GM12891 (cell line): ENCODE data around the gene DIS3L2.
"Not testable (repeated sequence)": the region's sequence is repeated elsewhere in the genome, so short reads cannot be mapped to it uniquely, and the experiment has no call there.

ENCODE experiments used
- DNase-seq: peaks from one replicate; pipeline ENCODE4 v3.0.0; 2011; ENCODE audit warnings: low spot score; ENCODE audit not compliant: insufficient read length
- FAIRE-seq: peaks from 2 replicates; lab custom pipeline; 2011; peaks lifted over from hg19 to GRCh38; lab: Jason Lieb, UNC
- PAX5 ChIP-seq: IDR thresholded peaks from 2 replicates; pipeline ENCODE4 v1.6.1; 2011; ENCODE audit warnings: low read length, moderate library complexity, mild to moderate bottlenecking; ENCODE audit not compliant: insufficient read depth, severe bottlenecking
- POLR2A ChIP-seq: IDR thresholded peaks from 2 replicates; pipeline ENCODE4 v1.6.1; 2011; ENCODE audit warnings: low read depth, low read length, control low read depth
- POLR2AphosphoS5 ChIP-seq: IDR thresholded peaks from 2 replicates; pipeline ENCODE4 v1.6.1; 2011; ENCODE audit warnings: low read depth, low read length, control low read depth
- POU2F2 ChIP-seq: IDR thresholded peaks from 2 replicates; pipeline ENCODE4 v1.6.1; 2011; ENCODE audit warnings: low read depth, mild to moderate bottlenecking, control low read depth, low read length, moderate library complexity
- SPI1 ChIP-seq: IDR thresholded peaks from 2 replicates; pipeline ENCODE4 v1.6.1; 2011; ENCODE audit warnings: low read depth, low read length, control low read depth
- TAF1 ChIP-seq: IDR thresholded peaks from 2 replicates; pipeline ENCODE4 v1.6.1; 2011; ENCODE audit warnings: low read depth, low read length, control low read depth

Gene DIS3L2

DNA sequence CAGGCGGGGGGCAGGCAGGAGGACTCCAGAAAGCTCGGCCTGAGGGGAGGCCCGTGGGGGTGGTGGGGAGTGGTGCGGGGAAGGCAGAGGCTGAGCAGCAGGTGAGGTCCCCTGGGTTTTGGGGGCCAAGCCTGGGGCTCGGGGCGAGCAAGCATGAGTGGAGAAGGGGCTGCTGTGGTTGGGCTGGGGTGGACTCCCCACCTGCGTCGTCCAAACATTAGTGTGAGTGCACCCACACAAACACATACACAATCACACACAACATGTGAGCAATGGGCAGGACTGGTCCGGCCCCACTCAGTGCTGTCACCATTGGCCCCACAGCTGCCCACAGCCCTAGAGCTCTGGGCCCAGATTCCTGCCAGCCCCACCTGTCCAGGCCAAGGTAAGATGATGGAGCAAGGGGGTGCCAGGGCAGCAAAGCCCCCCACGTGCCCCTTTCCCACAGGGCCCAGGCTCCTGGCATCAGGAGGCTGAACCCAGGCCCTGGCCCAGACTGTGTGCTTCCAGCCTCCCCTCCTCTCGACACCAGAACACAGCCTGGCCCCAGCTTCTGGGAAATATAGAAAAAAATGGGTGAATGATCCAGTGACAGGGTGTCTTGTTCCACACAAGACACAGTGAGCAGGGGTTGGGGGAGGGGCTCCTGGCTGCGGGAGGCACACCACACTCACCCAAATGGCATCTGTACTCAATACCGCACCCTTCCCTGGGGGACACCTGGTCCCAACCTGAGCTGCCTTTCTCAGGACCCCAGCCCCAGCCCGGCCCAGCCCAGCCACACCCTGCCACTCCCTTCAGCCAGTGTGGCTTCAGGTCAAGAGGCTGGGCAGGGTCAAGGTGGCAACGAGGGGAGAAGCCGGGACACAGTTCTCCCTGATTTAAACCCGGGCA is 416.6 kb downstream of the DIS3L2 start:
- FAIRE-seq (no peak), DNase-seq (no peak)
- TF ChIP-seq TAF1 (no peak), POLR2A (no peak), POLR2AphosphoS5 (no peak), SPI1 (no peak), POU2F2 (no peak), PAX5 (no peak)

DNA sequence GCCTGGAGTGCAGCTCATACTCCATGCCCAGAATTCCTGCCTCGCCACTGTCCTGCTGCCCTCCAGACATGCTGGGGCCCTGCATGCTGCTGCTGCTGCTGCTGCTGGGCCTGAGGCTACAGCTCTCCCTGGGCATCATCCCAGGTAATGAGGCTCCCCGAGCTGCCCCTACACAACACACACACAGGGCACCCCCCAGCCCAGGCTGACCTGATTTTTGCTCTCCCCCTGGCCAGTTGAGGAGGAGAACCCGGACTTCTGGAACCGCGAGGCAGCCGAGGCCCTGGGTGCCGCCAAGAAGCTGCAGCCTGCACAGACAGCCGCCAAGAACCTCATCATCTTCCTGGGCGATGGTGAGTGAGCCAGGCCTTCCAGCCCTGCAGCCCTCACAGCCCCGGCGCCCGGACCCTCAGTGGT is 417.2 kb downstream of the DIS3L2 start, which contains the start of gene ALPP:
Gene ALPP (plus strand): TSS at position 17 of the 417 bp plus-strand sequence. CDS start 52 bp downstream, at position 69.
- FAIRE-seq, DNase-seq: not testable (repeated sequence)

DNA sequence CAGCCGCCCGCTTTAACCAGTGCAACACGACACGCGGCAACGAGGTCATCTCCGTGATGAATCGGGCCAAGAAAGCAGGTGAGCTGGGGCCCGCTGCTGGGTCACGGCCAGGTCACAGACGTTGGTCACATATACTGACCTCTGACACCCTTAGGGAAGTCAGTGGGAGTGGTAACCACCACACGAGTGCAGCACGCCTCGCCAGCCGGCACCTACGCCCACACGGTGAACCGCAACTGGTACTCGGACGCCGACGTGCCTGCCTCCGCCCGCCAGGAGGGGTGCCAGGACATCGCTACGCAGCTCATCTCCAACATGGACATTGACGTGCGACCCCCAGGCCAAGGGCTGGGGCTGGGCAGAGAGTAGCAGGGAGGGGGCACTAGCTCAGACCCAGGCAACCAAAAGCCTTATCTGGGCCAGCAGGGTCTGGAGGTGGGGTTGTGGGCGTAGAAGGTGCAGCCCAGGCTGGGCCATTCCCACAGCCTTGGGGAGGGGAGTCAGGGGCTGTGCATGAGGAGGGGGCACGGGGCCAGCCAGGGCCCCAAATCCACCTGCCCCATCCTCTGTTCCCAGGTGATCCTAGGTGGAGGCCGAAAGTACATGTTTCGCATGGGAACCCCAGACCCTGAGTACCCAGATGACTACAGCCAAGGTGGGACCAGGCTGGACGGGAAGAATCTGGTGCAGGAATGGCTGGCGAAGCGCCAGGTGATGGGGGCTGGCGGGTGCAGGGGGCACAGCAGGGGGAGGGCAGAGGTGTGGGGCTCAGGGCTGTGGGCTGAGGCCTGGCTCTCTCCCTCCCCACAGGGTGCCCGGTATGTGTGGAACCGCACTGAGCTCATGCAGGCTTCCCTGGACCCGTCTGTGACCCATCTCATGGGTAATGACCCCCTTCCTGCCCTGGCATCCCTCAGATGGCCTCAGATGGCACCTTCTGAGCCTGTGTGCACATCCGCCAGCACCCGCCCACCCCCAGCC is 418.4 kb downstream of the DIS3L2 start:
- DNase-seq, FAIRE-seq: not testable (repeated sequence)

DNA sequence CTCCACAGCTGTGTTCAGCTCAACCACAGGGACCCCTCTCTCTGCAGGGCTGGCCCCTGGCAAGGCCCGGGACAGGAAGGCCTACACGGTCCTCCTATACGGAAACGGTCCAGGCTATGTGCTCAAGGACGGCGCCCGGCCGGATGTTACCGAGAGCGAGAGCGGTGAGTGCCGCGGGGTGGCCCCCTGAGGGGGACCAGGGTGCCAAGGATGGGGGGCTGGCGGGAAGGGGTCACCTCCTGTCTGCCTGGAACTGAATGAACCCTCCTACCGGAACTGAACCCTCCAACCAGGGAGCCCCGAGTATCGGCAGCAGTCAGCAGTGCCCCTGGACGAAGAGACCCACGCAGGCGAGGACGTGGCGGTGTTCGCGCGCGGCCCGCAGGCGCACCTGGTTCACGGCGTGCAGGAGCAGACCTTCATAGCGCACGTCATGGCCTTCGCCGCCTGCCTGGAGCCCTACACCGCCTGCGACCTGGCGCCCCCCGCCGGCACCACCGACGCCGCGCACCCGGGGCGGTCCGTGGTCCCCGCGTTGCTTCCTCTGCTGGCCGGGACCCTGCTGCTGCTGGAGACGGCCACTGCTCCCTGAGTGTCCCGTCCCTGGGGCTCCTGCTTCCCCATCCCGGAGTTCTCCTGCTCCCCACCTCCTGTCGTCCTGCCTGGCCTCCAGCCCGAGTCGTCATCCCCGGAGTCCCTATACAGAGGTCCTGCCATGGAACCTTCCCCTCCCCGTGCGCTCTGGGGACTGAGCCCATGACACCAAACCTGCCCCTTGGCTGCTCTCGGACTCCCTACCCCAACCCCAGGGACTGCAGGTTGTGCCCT is 419.9 kb downstream of the DIS3L2 start:
- FAIRE-seq: peak; percentile 35
- DNase-seq: not testable (repeated sequence)

DNA sequence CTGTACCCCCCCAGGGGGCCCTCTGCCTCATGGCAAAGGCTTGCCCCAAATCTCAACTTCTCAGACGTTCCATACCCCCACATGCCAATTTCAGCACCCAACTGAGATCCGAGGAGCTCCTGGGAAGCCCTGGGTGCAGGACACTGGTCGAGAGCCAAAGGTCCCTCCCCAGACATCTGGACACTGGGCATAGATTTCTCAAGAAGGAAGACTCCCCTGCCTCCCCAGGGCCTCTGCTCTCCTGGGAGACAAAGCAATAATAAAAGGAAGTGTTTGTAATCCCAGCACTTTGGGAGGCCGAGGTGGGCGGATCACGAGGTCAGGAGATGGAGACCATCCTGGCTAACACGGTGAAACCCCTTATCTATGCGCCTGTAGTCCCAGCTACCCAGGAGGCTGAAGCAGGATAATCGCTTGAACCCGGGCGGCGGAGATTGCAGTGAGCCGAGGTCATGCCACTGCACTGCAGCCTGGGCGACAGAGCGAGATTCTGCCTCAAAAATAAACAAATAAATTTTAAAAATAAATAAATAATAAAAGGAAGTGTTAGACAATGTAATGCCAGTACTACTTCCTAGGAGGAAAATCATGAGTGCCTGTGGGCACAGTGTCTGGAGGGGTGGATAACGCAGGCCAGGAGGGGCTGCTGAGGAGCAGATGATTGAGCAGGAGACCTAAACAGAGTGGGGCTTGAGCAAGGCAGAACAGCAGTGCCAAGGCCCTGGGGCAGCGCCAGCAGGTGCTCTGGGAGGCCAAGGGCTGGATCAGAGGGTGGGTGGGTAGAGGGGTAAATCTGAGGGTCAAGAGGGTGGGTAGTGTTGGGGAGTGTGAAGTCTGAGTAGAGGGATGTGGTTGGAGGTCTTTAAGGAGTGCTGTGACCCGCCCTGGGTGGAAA is 421.1 kb downstream of the DIS3L2 start:
- no peak for TF ChIP-seq SPI1
- TF ChIP-seq POU2F2: no peak
- no peak for TF ChIP-seq POLR2AphosphoS5
- no peak for TF ChIP-seq TAF1
- TF ChIP-seq POLR2A: no peak
- TF ChIP-seq PAX5: no peak
- DNase-seq (no peak), FAIRE-seq (no peak)

DNA sequence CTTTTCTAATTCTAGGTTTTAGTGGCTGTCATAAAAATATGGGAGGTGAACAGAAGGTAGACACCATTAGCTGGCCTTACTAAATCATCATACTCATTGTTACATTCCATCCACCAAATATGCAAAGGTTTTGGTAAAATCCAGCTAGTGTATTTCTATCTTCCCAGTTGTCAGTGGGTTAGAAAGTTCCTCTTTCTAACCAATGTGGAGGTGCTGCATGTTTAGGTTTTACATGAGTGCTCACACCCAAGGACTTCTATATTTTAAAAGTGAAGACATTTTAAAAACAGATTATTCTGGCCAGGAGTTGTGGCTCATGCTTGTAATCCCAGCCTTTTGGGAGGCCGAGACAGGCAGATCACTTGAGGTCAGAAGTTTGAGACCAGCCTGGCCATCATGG is 423.0 kb downstream of the DIS3L2 start:
- DNase-seq (no peak), FAIRE-seq (no peak)
- TF ChIP-seq TAF1: no peak
- no peak for TF ChIP-seq POLR2AphosphoS5
- no peak for TF ChIP-seq POLR2A
- TF ChIP-seq SPI1: no peak
- no peak for TF ChIP-seq POU2F2
- TF ChIP-seq PAX5: no peak

DNA sequence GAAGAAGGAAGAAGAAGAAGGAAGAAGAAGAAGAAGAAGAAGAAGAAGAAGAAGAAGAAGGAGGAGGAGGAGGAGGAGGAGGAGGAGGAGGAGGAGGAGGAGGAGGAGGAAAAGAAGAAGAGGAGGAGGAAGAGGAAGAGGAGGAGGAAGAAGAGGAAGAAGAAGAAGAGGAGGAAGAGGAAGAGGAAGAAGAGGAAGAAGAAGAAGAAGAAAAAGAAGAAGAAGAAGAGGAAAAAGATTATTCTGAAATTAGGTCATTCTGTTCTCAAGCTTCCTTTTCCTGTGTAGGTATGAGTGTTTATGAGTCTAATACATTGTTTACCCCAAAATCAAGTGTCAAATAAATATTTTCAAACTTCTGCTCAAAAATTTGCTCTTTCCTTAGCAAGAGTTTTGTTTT is 423.5 kb downstream of the DIS3L2 start:
- not testable (repeated sequence) for FAIRE-seq, DNase-seq

DNA sequence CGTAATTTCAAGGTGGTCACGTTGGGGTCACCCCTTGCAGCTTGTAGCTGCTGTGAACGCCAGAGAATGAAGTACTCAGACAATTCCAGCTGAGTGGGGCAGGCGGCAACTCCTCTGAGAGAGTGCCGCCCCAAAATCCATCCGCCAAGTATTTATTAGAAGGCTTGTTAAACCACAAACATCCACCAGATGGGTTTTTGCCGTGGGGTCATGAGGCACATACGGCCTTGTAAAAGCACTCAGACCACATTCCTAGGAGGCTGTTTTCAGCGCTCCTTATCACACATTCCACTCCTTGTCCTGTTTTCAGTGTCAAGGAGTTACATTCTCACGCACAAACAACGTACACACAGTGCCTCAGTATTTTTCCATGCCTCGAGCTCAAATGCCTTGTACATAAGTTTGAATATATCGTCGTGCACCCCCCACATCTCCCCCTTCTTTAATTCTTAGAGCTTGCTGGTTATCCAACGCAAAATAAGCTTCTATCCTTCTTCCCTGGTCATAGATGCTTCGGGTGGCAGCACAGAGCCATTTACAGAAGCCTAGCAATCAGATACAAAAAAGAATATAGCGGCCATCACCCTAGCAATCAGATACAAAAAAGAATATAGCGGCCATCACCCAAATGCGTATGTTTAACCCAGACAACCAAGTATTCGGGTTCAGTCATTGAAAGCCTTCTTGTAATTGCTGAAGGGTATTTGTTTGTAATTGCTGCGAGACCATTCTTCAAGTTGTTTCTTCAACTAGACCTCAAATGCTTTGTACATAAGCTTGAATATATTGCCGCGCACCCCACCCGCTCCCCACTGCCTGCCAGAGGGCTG is 424.4 kb downstream of the DIS3L2 start:
- DNase-seq (no peak), FAIRE-seq (no peak)
- TF ChIP-seq TAF1: no peak
- no peak for TF ChIP-seq POU2F2
- no peak for TF ChIP-seq PAX5
- TF ChIP-seq SPI1: no peak
- TF ChIP-seq POLR2A: no peak
- TF ChIP-seq POLR2AphosphoS5: no peak

DNA sequence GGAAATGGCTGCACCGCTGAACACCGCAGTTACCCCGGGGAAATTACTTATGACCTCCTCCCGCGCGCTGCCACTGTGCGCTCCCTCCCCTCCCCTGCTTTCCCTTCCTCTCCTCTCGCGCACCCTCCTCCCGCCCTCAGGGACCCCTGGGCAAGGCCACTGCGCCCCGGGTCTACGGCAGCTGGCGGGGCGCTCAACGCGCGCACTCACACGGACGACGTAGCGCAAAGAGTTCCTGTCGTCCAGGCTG is 424.9 kb downstream of the DIS3L2 start:
- DNase-seq (no peak), FAIRE-seq (no peak)
- TF ChIP-seq POLR2AphosphoS5 (no peak), POLR2A (no peak), TAF1 (no peak)
